SK-N-SH (cell line): ENCODE data around the gene RASGRP4.

ENCODE experiments used
- CTCF ChIP-seq: fragments of 200-600 bp; sonication (generic); IDR thresholded peaks from 2 replicates; pipeline ENCODE4 v1.6.1; 2017; ENCODE audit warnings: antibody characterized with exemption, mild to moderate bottlenecking, moderate library complexity
- EP300 ChIP-seq, 2 experiments: IDR thresholded peaks; 2 replicates each; pipeline versions ENCODE4 v1.4.0 to v1.6.1; 2012; ENCODE audit warnings: borderline replicate concordance in 1 of 2, low read depth in 1 of 2, low read length in 1 of 2
- EZH2phosphoT487 ChIP-seq: fragments of 200-600 bp; sonication (generic); IDR thresholded peaks from 2 replicates; pipeline ENCODE4 v1.6.1; 2017; ENCODE audit warnings: low read depth, mixed run types, mild to moderate bottlenecking, antibody characterized with exemption, moderate library complexity, borderline replicate concordance
- FOSL2 ChIP-seq: IDR thresholded peaks from 2 replicates; pipeline ENCODE4 v1.4.0; 2012; ENCODE audit warnings: low read depth, mild to moderate bottlenecking, moderate library complexity, borderline replicate concordance
- GATA2 ChIP-seq: sonication (generic); formaldehyde crosslinking; IDR thresholded peaks from 2 replicates; pipeline ENCODE4 v1.5.0; 2020; ENCODE audit warnings: mild to moderate bottlenecking, missing genetic modification reagents
- NRF1 ChIP-seq: IDR thresholded peaks from 2 replicates; pipeline ENCODE4 v1.6.1; 2012; ENCODE audit warnings: low read depth, mild to moderate bottlenecking, low read length
- POLR2AphosphoS5 ChIP-seq: IDR thresholded peaks from 2 replicates; pipeline ENCODE4 v1.6.1; 2012; ENCODE audit warnings: low read depth, low read length
- RAD21 ChIP-seq: IDR thresholded peaks from 2 replicates; pipeline ENCODE4 v1.6.1; 2012; ENCODE audit warnings: mild to moderate bottlenecking, low read length
- REST ChIP-seq: IDR thresholded peaks from 2 replicates; pipeline ENCODE4 v1.6.1; 2012; ENCODE audit warnings: mild to moderate bottlenecking, low read depth, low read length, moderate library complexity
- SMC3 ChIP-seq: IDR thresholded peaks from 2 replicates; pipeline ENCODE4 v1.6.1; 2012; ENCODE audit warnings: low read depth, low read length, improper control_type of control experiment
- TEAD4 ChIP-seq: IDR thresholded peaks from 2 replicates; pipeline ENCODE4 v1.4.0; 2012; ENCODE audit warnings: mild to moderate bottlenecking, borderline replicate concordance; ENCODE audit not compliant: insufficient read depth
- TF ChIP-seq, protein P1 (sequence below): IDR thresholded peaks from 2 replicates; pipeline ENCODE4 v1.4.0; 2012; ENCODE audit warnings: low read depth, borderline replicate concordance

- TF ChIP-seq POLR2AphosphoS5 (no peak), TEAD4 (no peak), SMC3 (no peak), CTCF (no peak), EZH2phosphoT487 (no peak), REST (no peak), GATA2 (CRISPR knock-in tag) (no peak), EP300 (IDR thresholded peaks at IDR 0.05; ENCODE audit: borderline replicate concordance in 1 of 2, low read depth in 1 of 2, low read length in 1 of 2) (no peak), FOSL2 (no peak), RAD21 (no peak), NRF1 (no peak)
- TF ChIP-seq, protein P1, sequence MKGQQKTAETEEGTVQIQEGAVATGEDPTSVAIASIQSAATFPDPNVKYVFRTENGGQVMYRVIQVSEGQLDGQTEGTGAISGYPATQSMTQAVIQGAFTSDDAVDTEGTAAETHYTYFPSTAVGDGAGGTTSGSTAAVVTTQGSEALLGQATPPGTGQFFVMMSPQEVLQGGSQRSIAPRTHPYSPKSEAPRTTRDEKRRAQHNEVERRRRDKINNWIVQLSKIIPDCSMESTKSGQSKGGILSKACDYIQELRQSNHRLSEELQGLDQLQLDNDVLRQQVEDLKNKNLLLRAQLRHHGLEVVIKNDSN, result no peak
Measured at GRCh38 chr19:38377052-38377451, 49.0 kb downstream of the RASGRP4 start.
